H1 (cell line): ENCODE results near the gene SOBP. TPM values are rescaled to one million over a fixed set of nuclear protein-coding genes. Genes with fewer than 3 reads are reported as not detected.

Source experiments
- CTCF ChIA-PET: fragments of 300-600 bp; sonication (Branson Sonifier 250); formaldehyde crosslinking; loops from one replicate; lab custom pipeline; 2021; ENCODE audit not compliant: partially characterized antibody; lab: Charles Lee
- POLR2A ChIA-PET: fragments of 300-600 bp; sonication (Branson Sonifier 250); formaldehyde crosslinking; loops from one replicate; lab custom pipeline; 2021; ENCODE audit warnings: inconsistent platforms; ENCODE audit not compliant: partially characterized antibody; lab: Charles Lee
- DNase-seq, 2 experiments: peaks; one replicate each; pipeline versions ENCODE4 v3.0.0 to v3.0.0-alpha.2; 2010 to 2022; ENCODE audit warnings: low spot score in 2 of 2, low read depth in 1 of 2, mixed read lengths in 1 of 2
- FAIRE-seq: peaks from 2 replicates; lab custom pipeline; 2011; peaks lifted over from hg19 to GRCh38; lab: Jason Lieb, UNC
- H2AFZ ChIP-seq: 2 replicates; pipeline ENCODE4 v1.8.1; 2012; ENCODE audit warnings: low read length, inconsistent platforms
- H2AK5ac ChIP-seq: 2 replicates; pipeline ENCODE4 v1.6.1; 2013; ENCODE audit warnings: low read depth, low read length
- H2BK120ac ChIP-seq: replicated peaks from 2 replicates; pipeline ENCODE3; 2013; ENCODE audit warnings: low read depth, low read length, inconsistent platforms
- H2BK12ac ChIP-seq: 2 replicates; pipeline ENCODE4 v1.6.1; 2013; ENCODE audit warnings: low read depth, low read length
- H2BK15ac ChIP-seq: 2 replicates; pipeline ENCODE4 v1.6.1; 2013; ENCODE audit warnings: low read length
- H2BK20ac ChIP-seq: 2 replicates; pipeline ENCODE4 v1.6.1; 2013; ENCODE audit warnings: low read length
- H2BK5ac ChIP-seq: 2 replicates; pipeline ENCODE4 v1.6.1; 2013; ENCODE audit warnings: low read depth, low read length
- H3K14ac ChIP-seq: 2 replicates; pipeline ENCODE4 v1.6.1; 2013; ENCODE audit warnings: inconsistent platforms; ENCODE audit not compliant: insufficient read length
- H3K18ac ChIP-seq: 2 replicates; pipeline ENCODE4 v1.6.1; 2013; ENCODE audit warnings: low read length; ENCODE audit errors: extremely low read depth
- H3K23ac ChIP-seq: 2 replicates; pipeline ENCODE4 v1.6.1; 2013; ENCODE audit warnings: inconsistent platforms; ENCODE audit not compliant: insufficient read length
- H3K23me2 ChIP-seq: 2 replicates; pipeline ENCODE4 v1.6.1; 2013; ENCODE audit warnings: low read depth, low read length
- H3K27ac ChIP-seq: 2 replicates; pipeline ENCODE4 v1.6.1; 2011; ENCODE audit warnings: low read depth, low read length, inconsistent platforms
- H3K27me3 ChIP-seq, 4 experiments: replicated peaks in 1 of 4; 1 replicate in 1 of 4; 2 replicates in 3 of 4; pipeline versions ENCODE4 v1.6.1 to v1.8.1; 2011 to 2013; ENCODE audit warnings: low read length in 3 of 4, mild to moderate bottlenecking in 3 of 4, inconsistent platforms in 2 of 4, mixed read lengths in 2 of 4, moderate library complexity in 1 of 4; ENCODE audit not compliant: control insufficient read depth in 3 of 4, insufficient read depth in 3 of 4; ENCODE audit errors: extremely low read depth in 1 of 4
- H3K36me3 ChIP-seq, 4 experiments: 2 replicates each; pipeline versions ENCODE4 v1.6.1 to v1.8.1; 2011 to 2013; ENCODE audit warnings: mild to moderate bottlenecking in 4 of 4, low read length in 3 of 4, moderate library complexity in 2 of 4, control low read depth in 1 of 4, inconsistent platforms in 1 of 4; ENCODE audit not compliant: insufficient read depth in 4 of 4, control insufficient read depth in 2 of 4
- H3K4ac ChIP-seq: replicated peaks from 2 replicates; pipeline ENCODE3; 2013; ENCODE audit warnings: low read length, low read depth, mixed read lengths, inconsistent platforms; ENCODE audit not compliant: insufficient read length
- H3K4me1 ChIP-seq, 4 experiments: replicated peaks in 1 of 4; 1 replicate in 1 of 4; 2 replicates in 3 of 4; pipeline versions ENCODE4 v1.6.1 to v1.8.1; 2011 to 2013; ENCODE audit warnings: low read length in 3 of 4, inconsistent platforms in 2 of 4, mixed read lengths in 1 of 4; ENCODE audit not compliant: insufficient read depth in 4 of 4, control insufficient read depth in 3 of 4
- H3K4me2 ChIP-seq, 2 experiments: 2 replicates each; pipeline versions ENCODE4 v1.6.1 to v1.8.1; 2011 to 2013; ENCODE audit warnings: low read depth in 2 of 2, low read length in 2 of 2, control low read depth in 1 of 2, inconsistent platforms in 1 of 2, mild to moderate bottlenecking in 1 of 2; ENCODE audit not compliant: insufficient read depth in 1 of 2
- H3K4me3 ChIP-seq, 4 experiments: fragments of 200-600, 300-600 bp in 1 of 4; sonication (generic), shearing (Covaris generic), sonication (Bioruptor Twin) in 1 of 4; 2 replicates each; pipeline versions ENCODE4 v1.5.1 to v1.8.1; 2011 to 2016; ENCODE audit warnings: low read length in 4 of 4, low read depth in 3 of 4, control low read depth in 2 of 4, inconsistent platforms in 2 of 4, mild to moderate bottlenecking in 2 of 4, mixed read lengths in 1 of 4, moderate library complexity in 1 of 4; ENCODE audit not compliant: insufficient read depth in 2 of 4; ENCODE audit errors: extremely low read depth in 1 of 4
- H3K56ac ChIP-seq: replicated peaks from 2 replicates; pipeline ENCODE3; 2013; ENCODE audit warnings: low read depth, mild to moderate bottlenecking, mixed read lengths, low read length, inconsistent platforms; ENCODE audit not compliant: insufficient read length
- H3K79me1 ChIP-seq: 2 replicates; pipeline ENCODE4 v1.6.1; 2013; ENCODE audit warnings: low read depth, low read length, control low read depth
- H3K79me2 ChIP-seq, 2 experiments: 2 replicates each; pipeline versions ENCODE4 v1.6.1 to v1.8.1; 2012 to 2013; ENCODE audit warnings: low read length in 2 of 2, mild to moderate bottlenecking in 2 of 2, inconsistent platforms in 1 of 2; ENCODE audit not compliant: insufficient read depth in 2 of 2, control insufficient read depth in 1 of 2
- H3K9ac ChIP-seq, 4 experiments: replicated peaks in 1 of 4; 1 replicate in 1 of 4; 2 replicates in 3 of 4; pipeline versions ENCODE4 v1.6.1 to v1.8.1; 2011 to 2013; ENCODE audit warnings: low read depth in 3 of 4, low read length in 3 of 4, control low read depth in 2 of 4, mild to moderate bottlenecking in 2 of 4, moderate library complexity in 2 of 4, inconsistent platforms in 1 of 4; ENCODE audit errors: extremely low read depth in 1 of 4
- H3K9me3 ChIP-seq, 2 experiments: 2 replicates each; pipeline versions ENCODE4 v1.6.1 to v1.8.1; 2012 to 2013; ENCODE audit warnings: mild to moderate bottlenecking in 2 of 2, moderate library complexity in 2 of 2, control low read depth in 1 of 2, inconsistent platforms in 1 of 2, low read depth in 1 of 2, low read length in 1 of 2, mixed read lengths in 1 of 2; ENCODE audit not compliant: insufficient read depth in 2 of 2
- H4K20me1 ChIP-seq, 2 experiments: replicated peaks in 1 of 2; 2 replicates each; pipeline versions ENCODE3 to v1.8.1; 2011 to 2013; ENCODE audit warnings: inconsistent platforms in 2 of 2, low read length in 2 of 2, mild to moderate bottlenecking in 1 of 2; ENCODE audit not compliant: insufficient read depth in 2 of 2, control insufficient read depth in 1 of 2
- H4K5ac ChIP-seq: 2 replicates; pipeline ENCODE4 v1.6.1; 2013; ENCODE audit warnings: low read length, low read depth, mixed read lengths, inconsistent platforms; ENCODE audit not compliant: insufficient read length
- H4K8ac ChIP-seq: 2 replicates; pipeline ENCODE4 v1.8.0; 2013; ENCODE audit warnings: mild to moderate bottlenecking, moderate library complexity, low read length, inconsistent platforms; ENCODE audit not compliant: insufficient read depth; ENCODE audit errors: extremely low read depth
- H4K91ac ChIP-seq: replicated peaks from 2 replicates; pipeline ENCODE3; 2013; ENCODE audit warnings: low read length, mixed read lengths, inconsistent platforms; ENCODE audit not compliant: insufficient read length
- BACH1 ChIP-seq: IDR thresholded peaks from 2 replicates; pipeline ENCODE4 v1.6.1; 2012; ENCODE audit warnings: low read length, improper control_type of control experiment
- NRF1 ChIP-seq: IDR thresholded peaks from 2 replicates; pipeline ENCODE4 v1.6.1; 2011; ENCODE audit warnings: mild to moderate bottlenecking, low read depth, low read length, improper control_type of control experiment
- RBBP5 ChIP-seq: IDR thresholded peaks from 2 replicates; pipeline ENCODE4 v1.7.1; 2012; ENCODE audit warnings: low read depth, mild to moderate bottlenecking, inconsistent platforms, low read length, moderate library complexity, borderline replicate concordance
- SP1 ChIP-seq: IDR thresholded peaks from 2 replicates; pipeline ENCODE4 v1.6.1; 2011; ENCODE audit warnings: low read depth, low read length
- YY1 ChIP-seq: IDR thresholded peaks from 2 replicates; pipeline ENCODE4 v1.6.1; 2011; ENCODE audit warnings: low read depth, mild to moderate bottlenecking, low read length
- WGBS, 2 experiments: shearing (Covaris generic) in 1 of 2; methylation state at CpG; one replicate each; pipeline versions ENCODE4 v1.1.6 to v1.1.7; 2013 to 2015; ENCODE audit warnings: low lambda C conversion rate in 2 of 2, mixed read lengths in 2 of 2, inconsistent platforms in 1 of 2, low coverage in 1 of 2, missing lambda C conversion rate in 1 of 2; ENCODE audit not compliant: insufficient replicate concordance in 2 of 2, insufficient coverage in 1 of 2, insufficient read length in 1 of 2; ENCODE audit errors: extremely low coverage in 1 of 2, missing lambda C conversion rate in 1 of 2; 5-methylcytosine and 5-hydroxymethylcytosine counted together
- polyA plus RNA-seq, 7 experiments: library from polyadenylated mRNA; depleted of rRNA in 3 of 7; stranded (reverse) in 5 of 7; unstranded in 2 of 7; fragments of >200 nt in 5 of 7; fragments of 200-250 nt in 2 of 7; gene quantifications; 1 replicate in 5 of 7; 2 replicates in 1 of 7; 4 replicates in 1 of 7; pipeline versions ENCODE4 v1.2.1 to v1.2.3, GENCODE V29; 2011 to 2013; ENCODE audit warnings: missing spikeins in 2 of 7, mixed read lengths in 2 of 7
- total RNA-seq: library from RNA; stranded (reverse); fragmentation: NEBNext Ultra II Directional; extraction: Animal tissue kit (Norgen Biotek cat#: 25700); gene quantifications from 2 replicates; pipeline ENCODE4 v1.2.1, GENCODE V29; 2021
- TF ChIP-seq, protein P1 (sequence below), 3 experiments: IDR thresholded peaks; 1 replicate in 2 of 3; 2 replicates in 1 of 3; pipeline versions ENCODE4 v1.5.1 to v1.6.1; 2011; ENCODE audit warnings: low read length in 3 of 3, mild to moderate bottlenecking in 3 of 3, inconsistent platforms in 2 of 3, low read depth in 1 of 3, moderate library complexity in 1 of 3; ENCODE audit not compliant: insufficient read depth in 1 of 3; ENCODE audit errors: control extremely low read depth in 1 of 3
- TF ChIP-seq, protein P2 (sequence below): IDR thresholded peaks from 2 replicates; pipeline ENCODE4 v1.6.1; 2011; ENCODE audit warnings: low read depth, mild to moderate bottlenecking, low read length; ENCODE audit not compliant: insufficient read depth

SOBP gene
- total and polyA plus RNA-seq, 2 of the 8 experiments (the other 6 are each of a cell fraction or from before 2014, with no cell fraction given), result 0.45 to 6.2 TPM

DNA sequence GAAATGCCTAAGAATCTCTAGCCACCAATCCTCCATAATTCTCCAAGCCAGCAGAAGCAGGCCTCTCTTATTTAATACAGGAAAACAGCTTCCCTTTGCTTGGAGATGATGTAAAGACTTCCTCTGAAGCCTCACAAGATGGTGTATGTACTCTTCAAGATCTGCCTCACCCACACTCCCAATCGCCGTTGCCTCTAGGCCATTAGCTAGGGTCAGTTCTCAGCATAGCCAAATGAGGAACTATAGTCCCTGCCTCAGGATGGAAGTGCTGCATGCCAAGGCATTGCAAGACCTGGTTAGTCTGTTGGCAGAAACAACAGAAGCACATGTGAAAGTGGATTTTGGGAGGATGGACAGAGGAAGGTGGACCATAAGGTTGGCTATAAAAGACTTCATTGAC lies 195.1 kb downstream of the SOBP start:
- no peak overlapping the region for H4K8ac ChIP-seq
- H4K20me1 ChIP-seq, result no peaks in the 10 kb centered on the region
- no peak overlapping the region for H2BK5ac ChIP-seq
- H2AK5ac ChIP-seq, result no peak overlapping the region
- H3K36me3 ChIP-seq, result no peaks in the 10 kb centered on the region
- H3K79me1 ChIP-seq, result no peaks in the 10 kb centered on the region
- H3K4ac ChIP-seq, result no peak overlapping the region
- H2AFZ ChIP-seq, result no peak overlapping the region
- no peak overlapping the region for H3K23ac ChIP-seq
- DNase-seq, result no peak
- no peaks in the 10 kb centered on the region for H3K27me3 ChIP-seq
- H2BK12ac ChIP-seq, result no peak overlapping the region
- no peaks in the 10 kb centered on the region; a peak in 1 of 7 replicates for H3K4me1 ChIP-seq
- no peaks in the 10 kb centered on the region for H3K79me2 ChIP-seq
- 100% methylated on average over 2 of the region's 2 CpGs; no CpG with 5 or more reads in 1 of the 2 experiments for WGBS, 2 experiments
- H2BK15ac ChIP-seq, result no peak overlapping the region
- no peak overlapping the region for H3K56ac ChIP-seq
- no peak overlapping the region for H3K4me2 ChIP-seq
- no peaks in the 10 kb centered on the region for H3K23me2 ChIP-seq
- no peak overlapping the region for H3K18ac ChIP-seq
- no peak for FAIRE-seq
- TF ChIP-seq RBBP5 (no peak), YY1 (no peak), SP1 (no peak), BACH1 (no peak), NRF1 (no peak)
- TF ChIP-seq, protein P1, sequence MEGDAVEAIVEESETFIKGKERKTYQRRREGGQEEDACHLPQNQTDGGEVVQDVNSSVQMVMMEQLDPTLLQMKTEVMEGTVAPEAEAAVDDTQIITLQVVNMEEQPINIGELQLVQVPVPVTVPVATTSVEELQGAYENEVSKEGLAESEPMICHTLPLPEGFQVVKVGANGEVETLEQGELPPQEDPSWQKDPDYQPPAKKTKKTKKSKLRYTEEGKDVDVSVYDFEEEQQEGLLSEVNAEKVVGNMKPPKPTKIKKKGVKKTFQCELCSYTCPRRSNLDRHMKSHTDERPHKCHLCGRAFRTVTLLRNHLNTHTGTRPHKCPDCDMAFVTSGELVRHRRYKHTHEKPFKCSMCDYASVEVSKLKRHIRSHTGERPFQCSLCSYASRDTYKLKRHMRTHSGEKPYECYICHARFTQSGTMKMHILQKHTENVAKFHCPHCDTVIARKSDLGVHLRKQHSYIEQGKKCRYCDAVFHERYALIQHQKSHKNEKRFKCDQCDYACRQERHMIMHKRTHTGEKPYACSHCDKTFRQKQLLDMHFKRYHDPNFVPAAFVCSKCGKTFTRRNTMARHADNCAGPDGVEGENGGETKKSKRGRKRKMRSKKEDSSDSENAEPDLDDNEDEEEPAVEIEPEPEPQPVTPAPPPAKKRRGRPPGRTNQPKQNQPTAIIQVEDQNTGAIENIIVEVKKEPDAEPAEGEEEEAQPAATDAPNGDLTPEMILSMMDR (IDR thresholded peaks at IDR 0.05; ENCODE audit: control extremely low read depth in 1 of 3, insufficient read depth in 1 of 3, low read depth in 1 of 3, low read length in 3 of 3), result no peak
- TF ChIP-seq, protein P2, sequence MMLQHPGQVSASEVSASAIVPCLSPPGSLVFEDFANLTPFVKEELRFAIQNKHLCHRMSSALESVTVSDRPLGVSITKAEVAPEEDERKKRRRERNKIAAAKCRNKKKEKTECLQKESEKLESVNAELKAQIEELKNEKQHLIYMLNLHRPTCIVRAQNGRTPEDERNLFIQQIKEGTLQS, result no peak
- no peak overlapping the region for H3K27ac ChIP-seq
- H4K91ac ChIP-seq, result no peak overlapping the region
- no peak overlapping the region for H3K14ac ChIP-seq
- H3K4me3 ChIP-seq, result no peak overlapping the region
- ChIA-PET CTCF (interaction anchor here (1.1 to 2.7 kb wide), 2 partner anchors 9 to 19 kb away, joined by 5 to 15 read pairs; no protein-coding TSS in a partner anchor), POLR2A (no interaction called here)
- H3K9ac ChIP-seq, result no peak overlapping the region
- no peak overlapping the region for H2BK20ac ChIP-seq
- no peak overlapping the region for H4K5ac ChIP-seq
- H3K9me3 ChIP-seq, result peaks cover 7% of the 10 kb centered on the region in 2 experiments; a peak in 2 of 4 replicates
- H2BK120ac ChIP-seq, result no peak overlapping the region
